Measurements from ENCODE around the gene MAPKAPK5. TPM values are rescaled to one million over a fixed set of nuclear protein-coding genes. Genes with fewer than 3 reads are reported as not detected.

MAPKAPK5 gene
- total RNA-seq, 2 donors from 2014 or later, result 48.5 to 80.6 TPM

GRCh38 chr12:111901182-111901581 lies 59.2 kb downstream of the MAPKAPK5 start:
- 78% methylated on average over 4 of the region's 4 CpGs for whole genome bisulfite sequencing
- TF ChIP-seq CTCF (IDR thresholded peaks at IDR 0.05) (no peak), POLR2AphosphoS5 (IDR thresholded peaks at IDR 0.05) (no peak)

GRCh38 chr12:111904446-111904975 lies 62.5 kb downstream of the MAPKAPK5 start:
- Histone ChIP-seq H3K27ac (no peak overlapping the region), H3K4me3 (no peak overlapping the region)
- intact Hi-C loops (cut with DNase I), result no loop called here

More at GRCh38 chr12:111901182-111901581, 59.2 kb downstream of the MAPKAPK5 start:
- no peak overlapping the region for H3K4me3 ChIP-seq
- no peaks in the 10 kb centered on the region for H3K36me3 ChIP-seq
- H3K27me3 ChIP-seq (replicated peaks; ENCODE audit: insufficient read depth), result no peaks in the 10 kb centered on the region
- no peaks in the 10 kb centered on the region for H3K4me1 ChIP-seq (replicated peaks)
- no peaks in the 10 kb centered on the region for H3K9me3 ChIP-seq
- H3K27ac ChIP-seq, result no peak overlapping the region
- DNase-seq (ENCODE audit: low spot score), result no peak
- intact Hi-C loops (cut with DNase I), result no loop called here

DNA sequence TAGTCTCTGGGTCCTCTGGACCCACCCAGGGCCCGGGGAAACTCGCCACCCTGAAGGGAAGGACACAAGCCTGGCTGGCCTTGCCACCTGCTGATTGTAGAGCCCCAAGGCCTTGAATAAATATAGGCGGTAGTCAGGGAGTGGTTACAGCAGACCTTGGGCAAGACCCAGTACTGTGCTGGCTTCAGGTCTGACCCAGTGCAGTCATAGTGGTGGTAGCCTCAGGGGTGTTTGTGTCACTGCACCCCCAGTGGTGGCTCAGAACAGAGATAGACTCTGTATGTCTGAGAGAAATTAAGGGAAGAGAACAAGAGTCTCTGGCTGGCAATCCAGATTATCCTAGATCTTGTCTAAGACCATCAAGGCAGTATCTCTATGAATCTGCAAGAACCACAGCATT lies 63.5 kb downstream of the MAPKAPK5 start:
- no peaks in the 10 kb centered on the region for H3K27me3 ChIP-seq (replicated peaks; ENCODE audit: insufficient read depth)
- H3K9me3 ChIP-seq, result no peaks in the 10 kb centered on the region
- no peak for DNase-seq (ENCODE audit: low spot score)
- no peaks in the 10 kb centered on the region for H3K36me3 ChIP-seq
- no peaks in the 10 kb centered on the region for H3K4me1 ChIP-seq (replicated peaks)
- H3K27ac ChIP-seq, result no peak overlapping the region
- 82% methylated on average over 3 of the region's 3 CpGs for WGBS
- no peak for TF ChIP-seq CTCF (IDR thresholded peaks at IDR 0.05)
- no peak overlapping the region for H3K4me3 ChIP-seq
- intact Hi-C loops (cut with DNase I), result no loop called here

More at GRCh38 chr12:111904446-111904975, 62.5 kb downstream of the MAPKAPK5 start:
- DNase-seq (ENCODE audit: low spot score), result no peak
- H3K36me3 ChIP-seq, result no peaks in the 10 kb centered on the region
- H3K27me3 ChIP-seq (replicated peaks; ENCODE audit: insufficient read depth), result no peaks in the 10 kb centered on the region
- H3K4me1 ChIP-seq (replicated peaks), result no peaks in the 10 kb centered on the region
- no peaks in the 10 kb centered on the region for H3K9me3 ChIP-seq
- no peak for TF ChIP-seq POLR2A (IDR thresholded peaks at IDR 0.05)
- TF ChIP-seq CTCF (IDR thresholded peaks at IDR 0.05), result no peak

DNA sequence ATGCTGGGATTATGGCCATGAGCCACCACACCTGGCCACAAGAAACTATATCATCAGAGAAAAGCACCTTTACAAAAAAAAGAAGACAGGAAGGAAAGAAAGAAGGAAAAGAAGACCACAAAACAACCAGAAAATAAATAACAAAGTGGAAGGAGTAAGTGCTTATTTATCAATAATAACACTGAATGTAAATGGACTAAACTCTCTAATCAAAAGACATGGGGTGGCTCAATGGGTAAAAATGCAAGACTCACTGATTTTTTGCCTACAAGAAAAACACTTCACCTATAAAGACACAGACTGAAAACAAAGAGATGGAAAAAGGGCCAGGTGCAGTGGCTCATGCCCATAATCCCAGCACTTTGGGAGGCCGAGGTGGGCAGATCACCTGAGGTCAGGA lies 65.7 kb downstream of the MAPKAPK5 start:
- TF ChIP-seq CTCF (IDR thresholded peaks at IDR 0.05), result no peak
- Histone ChIP-seq H3K9me3 (no peaks in the 10 kb centered on the region), H3K27ac (no peak overlapping the region), H3K36me3 (no peaks in the 10 kb centered on the region), H3K4me1 (replicated peaks) (no peaks in the 10 kb centered on the region), H3K4me3 (no peak overlapping the region), H3K27me3 (replicated peaks; ENCODE audit: insufficient read depth) (no peaks in the 10 kb centered on the region)
- DNase-seq (ENCODE audit: low spot score), result no peak
- intact Hi-C loops (cut with DNase I), result no loop called here
- 100% methylated on average over 1 of the region's 1 CpG for WGBS

DNA sequence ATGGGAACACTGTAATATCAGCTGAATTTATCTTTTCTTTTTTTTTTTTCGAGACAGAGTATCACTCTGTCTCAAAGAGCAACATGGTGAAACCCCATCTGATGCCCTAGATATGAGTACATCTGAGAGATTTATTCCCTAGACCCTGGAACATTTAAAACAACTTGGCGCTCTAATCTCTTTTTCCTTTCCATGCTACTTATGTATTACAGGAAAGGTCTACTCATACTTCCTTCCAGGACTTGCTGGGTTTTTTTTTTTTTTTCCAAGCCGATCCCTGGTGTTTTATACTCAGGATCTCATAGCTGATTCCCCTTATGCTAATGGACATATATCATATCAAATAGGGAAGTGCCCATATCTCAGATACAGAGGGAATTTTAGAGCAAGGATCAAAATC lies 83.1 kb downstream of the MAPKAPK5 start:
- 81% methylated on average over 3 of the region's 3 CpGs for WGBS
- H3K4me3 ChIP-seq, result no peak overlapping the region
- H3K27me3 ChIP-seq (replicated peaks; ENCODE audit: insufficient read depth), result no peaks in the 10 kb centered on the region
- no peak overlapping the region for H3K27ac ChIP-seq
- H3K9me3 ChIP-seq, result no peaks in the 10 kb centered on the region
- intact Hi-C loops (cut with DNase I), result no loop called here
- no peaks in the 10 kb centered on the region for H3K4me1 ChIP-seq (replicated peaks)
- no peak for TF ChIP-seq POLR2A (IDR thresholded peaks at IDR 0.05)
- no peak for TF ChIP-seq CTCF (IDR thresholded peaks at IDR 0.05)
- no peak for TF ChIP-seq POLR2AphosphoS5 (IDR thresholded peaks at IDR 0.05)
- no peaks in the 10 kb centered on the region for H3K36me3 ChIP-seq
- DNase-seq (ENCODE audit: low spot score), result no peak
